RWPE2 (cell line): ENCODE data around the gene SST.

Experiments used
- ATAC-seq: fragments of 200-7000 bp; cut with Tn5 transposase; 3 replicates; pipeline ENCODE4 v1.9.1; 2021; ENCODE audit warnings: low read depth
- DNase-seq: peaks from one replicate; pipeline ENCODE4 v3.0.0-alpha.2; 2020; ENCODE audit warnings: low spot score
- H3K27ac ChIP-seq: fragments of 450-650 bp; 2 replicates; pipeline ENCODE4 v1.5.1; 2017; ENCODE audit warnings: mild to moderate bottlenecking; ENCODE audit not compliant: poor library complexity, severe bottlenecking
- H3K27me3 ChIP-seq: fragments of 250-450 bp; sonication (Bioruptor Pico); 2 replicates; pipeline ENCODE4 v1.5.1; 2021; ENCODE audit warnings: mild to moderate bottlenecking, moderate library complexity; ENCODE audit not compliant: insufficient read depth, poor library complexity, severe bottlenecking
- H3K36me3 ChIP-seq: fragments of 250-450 bp; sonication (Bioruptor Pico); 2 replicates; pipeline ENCODE4 v1.5.1; 2020; ENCODE audit warnings: low read depth, mild to moderate bottlenecking, moderate library complexity
- H3K4me1 ChIP-seq: fragments of 250-450 bp; sonication (Bioruptor Pico); 2 replicates; pipeline ENCODE4 v1.5.1; 2021; ENCODE audit warnings: mild to moderate bottlenecking, moderate library complexity; ENCODE audit not compliant: insufficient read depth, poor library complexity, severe bottlenecking
- H3K4me3 ChIP-seq: fragments of 250-450 bp; sonication (Bioruptor Pico); 2 replicates; pipeline ENCODE4 v1.5.1; 2021; ENCODE audit warnings: mild to moderate bottlenecking, moderate library complexity; ENCODE audit not compliant: severe bottlenecking
- H3K9me3 ChIP-seq: fragments of 250-450 bp; sonication (Bioruptor Pico); 2 replicates; pipeline ENCODE4 v1.5.1; 2021; ENCODE audit warnings: mild to moderate bottlenecking, moderate library complexity; ENCODE audit not compliant: severe bottlenecking
- TF ChIP-seq, protein P1 (sequence below): fragments of 450-650 bp; IDR thresholded peaks from one replicate; pipeline ENCODE4 v1.5.1; 2017; ENCODE audit warnings: mild to moderate bottlenecking, moderate library complexity; ENCODE audit not compliant: poor library complexity, severe bottlenecking

The SST gene

DNA sequence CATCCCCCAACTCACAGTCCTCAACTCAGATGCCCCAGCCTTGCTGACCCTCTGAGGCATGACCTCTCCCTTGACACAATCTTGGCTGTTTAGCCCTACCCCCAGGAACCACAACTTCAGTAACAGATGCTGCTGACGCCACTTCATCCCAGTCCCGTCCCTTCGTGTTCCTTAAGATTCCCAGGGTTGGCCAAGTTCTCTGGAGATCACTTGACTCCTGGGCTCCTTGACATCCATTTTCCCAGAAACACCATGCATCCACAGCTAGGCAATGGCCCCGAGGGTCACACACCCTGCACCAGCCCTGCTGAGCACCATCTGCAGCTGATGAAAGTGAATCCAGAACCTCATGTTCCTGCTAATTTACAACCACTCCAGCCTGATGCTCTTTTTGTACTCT, 25.3 kb upstream of the SST start:
- no peaks in the 10 kb centered on the region for H3K4me1 ChIP-seq
- no peak overlapping the region for H3K27ac ChIP-seq
- no peaks in the 10 kb centered on the region for H3K36me3 ChIP-seq
- TF ChIP-seq, protein P1, sequence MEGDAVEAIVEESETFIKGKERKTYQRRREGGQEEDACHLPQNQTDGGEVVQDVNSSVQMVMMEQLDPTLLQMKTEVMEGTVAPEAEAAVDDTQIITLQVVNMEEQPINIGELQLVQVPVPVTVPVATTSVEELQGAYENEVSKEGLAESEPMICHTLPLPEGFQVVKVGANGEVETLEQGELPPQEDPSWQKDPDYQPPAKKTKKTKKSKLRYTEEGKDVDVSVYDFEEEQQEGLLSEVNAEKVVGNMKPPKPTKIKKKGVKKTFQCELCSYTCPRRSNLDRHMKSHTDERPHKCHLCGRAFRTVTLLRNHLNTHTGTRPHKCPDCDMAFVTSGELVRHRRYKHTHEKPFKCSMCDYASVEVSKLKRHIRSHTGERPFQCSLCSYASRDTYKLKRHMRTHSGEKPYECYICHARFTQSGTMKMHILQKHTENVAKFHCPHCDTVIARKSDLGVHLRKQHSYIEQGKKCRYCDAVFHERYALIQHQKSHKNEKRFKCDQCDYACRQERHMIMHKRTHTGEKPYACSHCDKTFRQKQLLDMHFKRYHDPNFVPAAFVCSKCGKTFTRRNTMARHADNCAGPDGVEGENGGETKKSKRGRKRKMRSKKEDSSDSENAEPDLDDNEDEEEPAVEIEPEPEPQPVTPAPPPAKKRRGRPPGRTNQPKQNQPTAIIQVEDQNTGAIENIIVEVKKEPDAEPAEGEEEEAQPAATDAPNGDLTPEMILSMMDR = no peak
- no peak for DNase-seq
- H3K27me3 ChIP-seq = peaks cover 2% of the 10 kb centered on the region
- H3K9me3 ChIP-seq = no peaks in the 10 kb centered on the region
- ATAC-seq = no peak
- H3K4me3 ChIP-seq = no peak overlapping the region

DNA sequence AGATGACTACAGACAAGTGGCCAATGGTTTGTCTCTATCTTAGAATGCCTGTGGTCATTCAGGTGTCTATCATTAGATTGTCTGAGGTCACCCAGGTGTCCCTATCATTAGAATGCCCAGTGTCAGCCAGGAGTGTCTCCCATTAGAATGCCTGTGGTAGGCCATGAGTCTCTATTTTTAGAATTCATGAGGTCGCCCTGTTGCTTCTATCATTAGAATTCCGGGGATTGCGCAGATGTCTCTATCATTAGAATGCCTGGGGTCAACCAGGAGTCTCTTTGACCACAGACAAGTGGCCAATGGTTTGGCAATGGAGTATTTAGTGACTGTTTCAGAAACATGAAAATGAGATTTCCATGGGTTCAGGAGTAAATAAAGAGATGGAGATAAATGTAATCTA, 24.6 kb upstream of the SST start:
- Histone ChIP-seq H3K9me3 (no peaks in the 10 kb centered on the region), H3K4me1 (no peaks in the 10 kb centered on the region), H3K27me3 (peaks cover 5% of the 10 kb centered on the region), H3K4me3 (no peak overlapping the region), H3K36me3 (no peaks in the 10 kb centered on the region), H3K27ac (no peak overlapping the region)
- TF ChIP-seq, protein P1 = no peak
- ATAC-seq = no peak
- no peak for DNase-seq

DNA sequence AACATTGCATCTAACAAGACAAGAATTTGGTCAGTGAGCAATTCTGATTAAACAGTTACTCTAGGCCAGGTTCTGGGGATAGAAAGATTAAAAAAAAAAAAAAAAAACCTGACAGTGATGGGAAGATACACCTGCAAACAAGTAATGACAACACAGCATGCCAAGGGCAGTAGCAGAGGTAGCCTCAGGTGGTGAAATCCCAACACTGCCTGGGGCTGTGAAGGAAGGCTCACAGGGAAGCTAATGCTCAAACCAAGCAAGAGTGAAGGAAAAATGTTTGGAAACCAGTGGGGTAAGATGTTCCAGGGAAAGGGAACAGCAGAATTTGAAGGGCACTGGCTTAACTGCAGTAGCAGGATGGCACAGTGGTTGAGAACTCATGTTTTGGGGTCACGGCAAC, 23.2 kb upstream of the SST start:
- Histone ChIP-seq H3K27me3 (peaks cover 5% of the 10 kb centered on the region), H3K4me1 (no peaks in the 10 kb centered on the region), H3K36me3 (no peaks in the 10 kb centered on the region), H3K4me3 (no peak overlapping the region), H3K27ac (no peak overlapping the region), H3K9me3 (no peaks in the 10 kb centered on the region)
- no peak for ATAC-seq
- TF ChIP-seq, protein P1 = no peak
- DNase-seq = no peak

DNA sequence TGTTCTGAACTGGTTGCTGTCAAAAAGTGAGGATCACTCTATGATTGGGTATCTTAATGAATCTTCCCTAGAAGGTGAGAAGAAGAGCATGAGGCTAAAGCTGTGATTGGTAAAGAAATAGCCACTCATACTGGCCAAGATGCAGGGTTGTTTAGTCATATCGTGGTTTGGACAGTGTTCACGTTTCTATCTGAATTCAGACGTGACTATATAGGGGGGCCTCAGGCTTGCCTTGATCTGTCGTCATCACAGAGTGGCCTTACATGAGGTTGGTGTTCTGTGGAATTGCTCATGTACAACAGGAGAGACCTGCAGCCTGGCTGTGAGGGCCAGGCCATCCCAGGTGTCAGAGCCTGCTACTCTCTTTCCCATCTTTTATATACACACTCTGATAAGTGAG, 19.8 kb upstream of the SST start:
- ATAC-seq (peak; percentile 35; the same call in 1 of the 3 replicates), DNase-seq (no peak)
- Histone ChIP-seq H3K4me1 (no peaks in the 10 kb centered on the region), H3K36me3 (no peaks in the 10 kb centered on the region), H3K27ac (no peak overlapping the region), H3K27me3 (peaks cover 5% of the 10 kb centered on the region), H3K4me3 (no peak overlapping the region), H3K9me3 (no peaks in the 10 kb centered on the region)
- TF ChIP-seq, protein P1 = no peak

DNA sequence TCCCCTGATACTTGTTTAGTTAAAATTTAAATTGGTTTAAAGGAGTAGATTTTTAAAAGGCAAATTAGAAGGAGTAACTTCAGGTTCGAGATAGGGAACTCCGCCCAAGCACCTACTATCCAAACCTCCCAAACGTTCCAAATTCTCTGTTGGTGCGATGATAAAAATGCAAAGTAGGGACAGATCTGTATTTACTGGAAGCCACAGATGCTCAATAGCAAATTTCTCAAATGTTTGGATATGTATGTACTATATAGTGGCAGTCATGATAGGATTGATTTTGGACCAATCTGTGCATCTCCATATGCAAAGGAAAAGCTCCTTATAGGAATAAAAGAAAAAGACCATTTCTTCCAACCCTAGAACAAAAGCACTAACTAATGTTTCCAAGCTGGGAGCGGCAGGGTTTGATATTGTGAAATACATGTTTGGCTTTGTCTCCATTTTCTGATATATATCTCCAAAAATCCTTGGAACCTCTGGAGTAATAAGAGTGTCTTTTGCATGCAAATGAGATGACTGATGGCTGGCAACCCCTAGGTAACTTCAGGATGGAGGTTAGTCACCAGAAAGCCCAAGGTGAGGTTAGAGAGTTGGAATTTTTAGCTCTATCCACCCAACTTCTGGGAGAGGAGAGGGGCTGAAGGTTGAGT, 16.6 kb upstream of the SST start:
- TF ChIP-seq, protein P1 = no peak

More for the DNA sequence above, 16.6 kb upstream of the SST start:
- no peak for DNase-seq
- H3K4me1 ChIP-seq = no peaks in the 10 kb centered on the region
- no peaks in the 10 kb centered on the region for H3K36me3 ChIP-seq
- no peak for ATAC-seq
- no peak overlapping the region for H3K4me3 ChIP-seq
- H3K27me3 ChIP-seq = peaks cover 5% of the 10 kb centered on the region
- no peak overlapping the region for H3K27ac ChIP-seq
- H3K9me3 ChIP-seq = no peaks in the 10 kb centered on the region
